Fibroblast of villous mesenchyme (primary cell): Measurements from ENCODE around the gene TAPT1. TPM values are rescaled to one million over a fixed set of nuclear protein-coding genes. Genes with fewer than 3 reads are reported as not detected.

Source experiments
- DNase-seq: peaks from one replicate; pipeline ENCODE4 v3.0.0-alpha.2; 2010; ENCODE audit warnings: low read depth
- H3K4me3 ChIP-seq: 2 replicates; pipeline ENCODE4 v1.5.1; 2011; ENCODE audit warnings: low read depth, mild to moderate bottlenecking, low read length
- CTCF ChIP-seq: IDR thresholded peaks from 2 replicates; pipeline ENCODE4 v1.5.1; 2012; ENCODE audit warnings: low read depth, mild to moderate bottlenecking, low read length; ENCODE audit not compliant: insufficient read depth
- total RNA-seq: library from RNA; depleted of rRNA; stranded (reverse); fragments of >200 nt; gene quantifications from 2 replicates; pipeline ENCODE4 v1.2.3, GENCODE V29; 2012

The TAPT1 gene
- total RNA-seq, 1 donor = 28.5 TPM

GRCh38 chr4:16213121-16213520 lies 13.2 kb downstream of the TAPT1 start:
- DNase-seq = peak; percentile 76
- no peak overlapping the region for H3K4me3 ChIP-seq
- no peak for TF ChIP-seq CTCF

- TF ChIP-seq CTCF = no peak
- DNase-seq = no peak
- no peak overlapping the region for H3K4me3 ChIP-seq
These were observed 14.0 kb downstream of the TAPT1 start for GRCh38 chr4:16212138-16212782.

DNA sequence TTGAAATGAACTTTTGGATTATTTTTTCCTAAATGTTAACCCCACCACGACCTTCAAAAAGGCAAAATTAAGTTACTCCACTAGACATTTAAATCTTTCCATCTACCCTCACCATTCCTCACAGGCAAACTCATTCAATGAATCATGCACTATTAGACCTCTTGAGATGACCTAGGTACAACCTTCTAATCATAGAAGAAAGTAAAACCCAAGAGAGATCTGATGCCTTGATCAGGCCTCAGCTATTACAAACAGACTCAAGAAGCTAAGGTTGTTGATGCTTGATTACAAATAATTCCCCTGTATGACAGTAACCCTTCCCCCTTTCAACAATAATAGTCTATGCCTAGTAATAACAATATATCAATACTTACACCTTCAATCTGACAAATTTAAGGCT lies 18.9 kb downstream of the TAPT1 start:
- no peak for TF ChIP-seq CTCF

DNA sequence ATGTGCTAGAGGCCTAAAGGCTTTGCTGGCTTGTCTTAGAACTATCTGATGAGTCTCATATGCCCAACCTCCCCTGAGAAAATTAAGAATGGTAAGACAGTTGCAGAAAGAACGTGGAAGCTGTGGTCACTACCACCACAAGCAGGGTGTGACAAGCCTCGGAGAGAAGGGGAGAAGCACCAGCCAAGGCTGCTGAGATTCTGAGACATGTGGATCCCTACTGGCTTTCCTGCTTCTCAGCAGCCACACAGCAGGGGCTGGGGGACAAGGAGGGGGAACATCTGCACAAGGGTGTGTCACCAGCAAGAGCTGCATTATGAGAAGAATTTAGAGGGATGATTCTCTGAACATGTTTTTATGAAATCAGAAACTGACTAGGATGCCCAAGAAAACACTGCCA lies 19.4 kb downstream of the TAPT1 start:
- no peak for TF ChIP-seq CTCF
- no peak overlapping the region for H3K4me3 ChIP-seq
- DNase-seq = no peak

More for the DNA sequence above, 18.9 kb downstream of the TAPT1 start:
- no peak for DNase-seq
- no peak overlapping the region for H3K4me3 ChIP-seq

DNA sequence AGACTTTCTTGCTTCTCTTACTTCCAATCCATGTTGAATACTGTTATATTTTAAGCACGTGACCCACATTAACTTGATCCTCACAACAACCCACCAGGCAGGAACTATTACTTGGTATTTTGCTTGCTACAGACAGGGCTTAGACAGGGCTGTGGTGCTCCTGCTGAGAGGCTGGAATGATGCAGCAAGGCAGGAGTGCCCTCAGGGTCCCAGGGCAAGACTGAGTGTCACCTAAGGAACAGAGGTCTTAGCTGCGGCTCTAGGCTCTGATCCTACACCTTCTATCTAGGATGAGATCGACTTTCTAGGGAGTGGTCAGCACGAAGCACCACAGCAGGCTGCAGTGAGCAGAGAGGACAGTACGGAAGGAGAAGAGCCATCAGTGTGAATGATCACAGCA lies 20.0 kb downstream of the TAPT1 start:
- no peak for DNase-seq
- no peak overlapping the region for H3K4me3 ChIP-seq

GRCh38 chr4:16205298-16206164 lies 20.7 kb downstream of the TAPT1 start:
- no peak overlapping the region for H3K4me3 ChIP-seq
- peak; percentile 65 for TF ChIP-seq CTCF
- DNase-seq = no peak

More for the DNA sequence above, 20.0 kb downstream of the TAPT1 start:
- no peak for TF ChIP-seq CTCF

GRCh38 chr4:16204505-16204904 lies 21.8 kb downstream of the TAPT1 start:
- TF ChIP-seq CTCF = no peak
- no peak for DNase-seq
- no peak overlapping the region for H3K4me3 ChIP-seq
